NT2/D1 (cell line): ENCODE results near the gene SOSTDC1.

Source experiments
- DNase-seq: peaks from one replicate; pipeline ENCODE4 v3.0.0-alpha.2; 2011; ENCODE audit warnings: low read depth, low spot score
- H3K27me3 ChIP-seq: 2 replicates; pipeline ENCODE4 v1.6.0; 2011; ENCODE audit warnings: mild to moderate bottlenecking; ENCODE audit not compliant: insufficient read length, insufficient read depth
- H3K36me3 ChIP-seq: 2 replicates; pipeline ENCODE4 v1.6.1; 2011; ENCODE audit warnings: mild to moderate bottlenecking, low read length, mixed read lengths; ENCODE audit not compliant: insufficient read depth, insufficient read length
- H3K4me1 ChIP-seq: 2 replicates; pipeline ENCODE4 v1.5.1; 2011; ENCODE audit not compliant: insufficient read depth, insufficient read length
- H3K4me3 ChIP-seq: 2 replicates; pipeline ENCODE4 v1.5.1; 2011; ENCODE audit warnings: low read depth; ENCODE audit not compliant: insufficient read length
- H3K9ac ChIP-seq: 2 replicates; pipeline ENCODE4 v1.6.0; 2011; ENCODE audit warnings: low read depth; ENCODE audit not compliant: insufficient read length
- H3K9me3 ChIP-seq: 2 replicates; pipeline ENCODE4 v1.5.1; 2011; ENCODE audit warnings: mild to moderate bottlenecking, low read length; ENCODE audit not compliant: insufficient read depth
- SUZ12 ChIP-seq: IDR thresholded peaks from 2 replicates; pipeline ENCODE4 v1.6.1; 2011; ENCODE audit not compliant: insufficient read length, insufficient read depth; ENCODE audit errors: extremely low read depth
- YY1 ChIP-seq: IDR thresholded peaks from 2 replicates; pipeline ENCODE4 v1.6.1; 2011; ENCODE audit not compliant: insufficient read length, insufficient read depth
- ZNF274 ChIP-seq: IDR thresholded peaks from 2 replicates; pipeline ENCODE4 v1.6.1; 2011; ENCODE audit warnings: mild to moderate bottlenecking, low read depth, low read length

Gene SOSTDC1

GRCh38 chr7:16436306-16436705 is 29.2 kb downstream of the SOSTDC1 start:
- Histone ChIP-seq H3K36me3 (no peaks in the 10 kb centered on the region), H3K27me3 (no peaks in the 10 kb centered on the region), H3K9me3 (no peaks in the 10 kb centered on the region), H3K4me1 (no peaks in the 10 kb centered on the region), H3K4me3 (no peak overlapping the region), H3K9ac (no peak overlapping the region)
- no peak for DNase-seq
- TF ChIP-seq ZNF274 (no peak), YY1 (no peak), SUZ12 (no peak)

- no peak overlapping the region for H3K4me3 ChIP-seq
- no peaks in the 10 kb centered on the region for H3K27me3 ChIP-seq
- H3K9me3 ChIP-seq = no peaks in the 10 kb centered on the region
- no peaks in the 10 kb centered on the region for H3K4me1 ChIP-seq
- no peaks in the 10 kb centered on the region for H3K36me3 ChIP-seq
- no peak for TF ChIP-seq SUZ12
- no peak for TF ChIP-seq YY1
- no peak for TF ChIP-seq ZNF274
- DNase-seq = no peak
- H3K9ac ChIP-seq = no peak overlapping the region
These were observed 31.9 kb downstream of the SOSTDC1 start for GRCh38 chr7:16433568-16434122.

DNA sequence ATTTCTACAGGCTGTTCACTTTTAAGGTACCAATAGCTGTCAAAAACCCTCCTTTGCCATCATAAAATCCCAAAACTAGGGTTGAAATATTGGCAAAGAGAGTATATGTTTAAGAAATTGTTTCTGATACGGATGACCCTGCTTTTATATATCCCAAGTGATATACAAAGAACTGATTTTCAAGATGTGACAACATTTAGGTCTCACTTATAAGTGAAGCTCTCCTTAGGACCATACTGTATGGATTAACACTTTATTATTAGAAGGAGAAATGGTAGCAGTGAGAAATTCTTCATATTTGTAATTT is 33.2 kb downstream of the SOSTDC1 start:
- no peak for TF ChIP-seq SUZ12
- no peak for TF ChIP-seq ZNF274
- no peak for TF ChIP-seq YY1
- no peak overlapping the region for H3K9ac ChIP-seq
- no peaks in the 10 kb centered on the region for H3K9me3 ChIP-seq
- no peak overlapping the region for H3K4me3 ChIP-seq
- H3K36me3 ChIP-seq = no peaks in the 10 kb centered on the region
- H3K27me3 ChIP-seq = no peaks in the 10 kb centered on the region
- no peak for DNase-seq
- H3K4me1 ChIP-seq = no peaks in the 10 kb centered on the region

- DNase-seq = peak; percentile 51
- Histone ChIP-seq H3K9me3 (no peaks in the 10 kb centered on the region), H3K4me3 (no peak overlapping the region), H3K36me3 (no peaks in the 10 kb centered on the region), H3K27me3 (no peaks in the 10 kb centered on the region), H3K4me1 (no peaks in the 10 kb centered on the region), H3K9ac (no peak overlapping the region)
- TF ChIP-seq SUZ12 (no peak), ZNF274 (no peak), YY1 (no peak)
These were observed 33.7 kb downstream of the SOSTDC1 start for GRCh38 chr7:16431646-16432424.

DNA sequence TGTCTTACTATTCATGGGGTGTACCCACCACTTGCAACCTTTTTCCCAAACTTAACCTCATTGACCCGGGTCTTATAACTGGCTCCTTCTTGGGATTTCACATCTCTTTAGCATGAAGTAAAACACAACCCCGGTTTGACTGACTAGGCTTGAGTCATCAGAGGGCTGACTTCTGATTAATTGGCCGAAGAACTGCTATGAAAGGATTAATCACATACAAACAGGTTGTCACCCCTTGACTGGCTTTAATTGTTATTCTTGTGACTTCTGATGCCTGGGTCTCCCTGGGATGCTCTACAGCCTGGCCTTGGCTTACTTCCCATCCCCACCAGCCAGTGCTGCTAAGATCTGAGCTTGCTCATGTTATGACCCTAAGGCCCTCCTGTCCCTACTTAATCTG is 35.4 kb downstream of the SOSTDC1 start:
- TF ChIP-seq SUZ12 (no peak), ZNF274 (no peak), YY1 (no peak)
- DNase-seq = no peak
- Histone ChIP-seq H3K27me3 (no peaks in the 10 kb centered on the region), H3K4me1 (no peaks in the 10 kb centered on the region), H3K9ac (no peak overlapping the region), H3K36me3 (no peaks in the 10 kb centered on the region), H3K4me3 (no peak overlapping the region), H3K9me3 (no peaks in the 10 kb centered on the region)

- H3K9ac ChIP-seq = no peak overlapping the region
- no peaks in the 10 kb centered on the region for H3K27me3 ChIP-seq
- no peak for TF ChIP-seq SUZ12
- no peak for TF ChIP-seq ZNF274
- no peak for TF ChIP-seq YY1
- H3K36me3 ChIP-seq = no peaks in the 10 kb centered on the region
- no peaks in the 10 kb centered on the region for H3K4me1 ChIP-seq
- no peak overlapping the region for H3K4me3 ChIP-seq
- DNase-seq = no peak
- H3K9me3 ChIP-seq = no peaks in the 10 kb centered on the region
These were observed 36.9 kb downstream of the SOSTDC1 start for GRCh38 chr7:16428672-16429071.

- no peak for DNase-seq
- H3K27me3 ChIP-seq = no peaks in the 10 kb centered on the region
- no peak overlapping the region for H3K4me3 ChIP-seq
- TF ChIP-seq SUZ12 = no peak
- TF ChIP-seq YY1 = no peak
- TF ChIP-seq ZNF274 = no peak
- H3K4me1 ChIP-seq = no peaks in the 10 kb centered on the region
- no peaks in the 10 kb centered on the region for H3K9me3 ChIP-seq
- H3K9ac ChIP-seq = no peak overlapping the region
- no peaks in the 10 kb centered on the region for H3K36me3 ChIP-seq
These were observed 37.4 kb downstream of the SOSTDC1 start for GRCh38 chr7:16428182-16428581.
